ENCODE results near the gene SUPT16H. TPM values are rescaled to one million over a fixed set of nuclear protein-coding genes. Genes with fewer than 3 reads are reported as not detected.

SUPT16H gene
- total and polyA plus RNA-seq, 2 of the 8 experiments (the other 6 are each of a cell fraction or from before 2014, with no cell fraction given): 138 to 201 TPM

GRCh38 chr14:21373980-21374379 lies 9.8 kb downstream of the SUPT16H start:
- Histone ChIP-seq H2AFZ (ENCODE audit: low read length) (no peak overlapping the region), H2BK120ac (replicated peaks; ENCODE audit: low read depth, low read length) (no peak overlapping the region), H3K4ac (replicated peaks; ENCODE audit: insufficient read length, low read depth, low read length) (no peak overlapping the region), H3K79me2 (ENCODE audit: control insufficient read depth in 1 of 2, insufficient read depth in 2 of 2, low read length in 2 of 2) (peaks cover 0 to 56% of the 10 kb centered on the region in 2 experiments; a peak in 3 of 4 replicates), H3K18ac (ENCODE audit: extremely low read depth, low read length) (no peak overlapping the region), H4K20me1 (replicated peaks in 1 of 2; ENCODE audit: control insufficient read depth in 1 of 2, insufficient read depth in 2 of 2, low read length in 2 of 2) (peaks cover 3 to 4% of the 10 kb centered on the region in 2 experiments), H3K23me2 (ENCODE audit: low read depth, low read length) (no peaks in the 10 kb centered on the region), H3K56ac (replicated peaks; ENCODE audit: insufficient read length, low read depth, low read length) (no peak overlapping the region), H2AK5ac (ENCODE audit: low read depth, low read length) (no peak overlapping the region), H3K14ac (ENCODE audit: insufficient read length) (no peak overlapping the region), H2BK12ac (ENCODE audit: low read depth, low read length) (no peak overlapping the region), H3K4me2 (ENCODE audit: insufficient read depth in 1 of 2, low read depth in 2 of 2, low read length in 2 of 2) (no peak overlapping the region), H4K91ac (replicated peaks; ENCODE audit: insufficient read length, low read length) (no peak overlapping the region), H3K79me1 (ENCODE audit: low read depth, low read length) (no peaks in the 10 kb centered on the region), H3K9ac (replicated peaks in 1 of 4; ENCODE audit: extremely low read depth in 1 of 4, low read depth in 3 of 4, low read length in 3 of 4) (no peak overlapping the region), H3K4me1 (replicated peaks in 1 of 4; ENCODE audit: control insufficient read depth in 3 of 4, insufficient read depth in 4 of 4, low read length in 3 of 4) (no peaks in the 10 kb centered on the region), H3K36me3 (ENCODE audit: control insufficient read depth in 2 of 4, insufficient read depth in 4 of 4, low read length in 3 of 4) (peaks cover 3 to 48% (median 26%) of the 10 kb centered on the region in 4 experiments; a peak in 7 of 8 replicates), H4K8ac (ENCODE audit: extremely low read depth, insufficient read depth, low read length) (no peak overlapping the region), H3K4me3 (ENCODE audit: extremely low read depth in 1 of 4, insufficient read depth in 2 of 4, low read depth in 3 of 4, low read length in 4 of 4) (no peak overlapping the region), H3K23ac (ENCODE audit: insufficient read length) (no peak overlapping the region), H3K9me3 (ENCODE audit: insufficient read depth in 2 of 2, low read depth in 1 of 2, low read length in 1 of 2) (no peaks in the 10 kb centered on the region), H2BK5ac (ENCODE audit: low read depth, low read length) (no peak overlapping the region), H4K5ac (ENCODE audit: insufficient read length, low read depth, low read length) (no peak overlapping the region), H3K27me3 (replicated peaks in 1 of 4; ENCODE audit: control insufficient read depth in 3 of 4, extremely low read depth in 1 of 4, insufficient read depth in 3 of 4, low read length in 3 of 4) (no peaks in the 10 kb centered on the region), H2BK20ac (ENCODE audit: low read length) (no peak overlapping the region), H2BK15ac (ENCODE audit: low read length) (no peak overlapping the region), H3K27ac (ENCODE audit: low read depth, low read length) (no peak overlapping the region)
- POLR2A ChIA-PET (ENCODE audit: partially characterized antibody): interaction anchor here (2.3 to 2.6 kb wide), 2 partner anchors 11 to 28 kb away, joined by 6 to 12 read pairs; partner anchors contain the start of gene SUPT16H
- CTCF ChIA-PET (ENCODE audit: partially characterized antibody): no interaction called here
- FAIRE-seq: no peak
- DNase-seq (ENCODE audit: low read depth in 1 of 2, low spot score in 2 of 2): no peak
- WGBS, 2 experiments (ENCODE audit: extremely low coverage in 1 of 2, insufficient coverage in 1 of 2, insufficient read length in 1 of 2, insufficient replicate concordance in 2 of 2, low coverage in 1 of 2, low lambda C conversion rate in 2 of 2, missing lambda C conversion rate in 1 of 2): 82% methylated on average over 1 of the region's 1 CpG; no CpG with 5 or more reads in 1 of the 2 experiments
- TF ChIP-seq POLR2AphosphoS5 (IDR thresholded peaks at IDR 0.05; ENCODE audit: low read depth, low read length): no peak
- no peak for TF ChIP-seq CHD2 (IDR thresholded peaks at IDR 0.05; ENCODE audit: low read length)
- no peak for TF ChIP-seq KDM5A (IDR thresholded peaks at IDR 0.05; ENCODE audit: low read length)
- TF ChIP-seq RFX5 (IDR thresholded peaks at IDR 0.05; ENCODE audit: borderline replicate concordance, low read depth, low read length): no peak
- TF ChIP-seq SP4 (IDR thresholded peaks at IDR 0.05; ENCODE audit: low read length): no peak
- no peak for TF ChIP-seq SIRT6 (IDR thresholded peaks at IDR 0.05; ENCODE audit: low read length)
- TF ChIP-seq SRF (IDR thresholded peaks at IDR 0.05; ENCODE audit: low read depth, low read length): no peak
- no peak for TF ChIP-seq TAF1 (IDR thresholded peaks at IDR 0.05; ENCODE audit: low read depth, low read length)
